Stimulated activated CD8-positive, alpha-beta memory T cell treated with anti-CD3 and anti-CD28 coated beads, Interleukin-2, amount 100 ng/mL, for 48 hours (primary cell): ENCODE measurements around the gene KMT2A.

Experiments used
- DNase-seq, 2 donors: peaks; one replicate each; pipeline ENCODE4 v3.0.0-alpha.2; 2020; ENCODE audit warnings: low read depth in 2 of 2

Gene KMT2A

DNA sequence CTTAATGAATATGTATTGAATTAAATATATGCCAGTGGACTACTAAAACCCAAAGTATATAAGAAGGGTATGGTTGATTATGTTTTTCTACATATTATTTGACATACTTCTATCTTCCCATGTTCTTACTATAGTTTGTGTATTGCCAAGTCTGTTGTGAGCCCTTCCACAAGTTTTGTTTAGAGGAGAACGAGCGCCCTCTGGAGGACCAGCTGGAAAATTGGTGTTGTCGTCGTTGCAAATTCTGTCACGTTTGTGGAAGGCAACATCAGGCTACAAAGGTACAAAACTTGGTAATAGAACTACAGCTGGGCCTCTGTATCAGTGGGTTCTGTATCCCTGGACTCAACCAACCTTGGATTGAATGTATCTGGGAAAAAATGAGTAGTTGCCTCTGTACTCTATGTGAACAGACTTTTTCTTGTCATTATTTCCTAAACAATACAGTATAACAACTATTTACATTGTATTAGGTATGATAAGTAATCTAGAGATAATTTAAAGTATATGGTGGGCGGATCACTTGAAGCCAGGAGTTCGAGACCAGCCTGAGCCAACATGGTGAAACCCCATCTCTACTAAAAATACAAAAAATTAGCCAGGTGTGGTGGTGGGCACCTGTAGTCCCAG is 52.3 kb downstream of the KMT2A start:
- peak; percentile 48 to 59 for DNase-seq

DNA sequence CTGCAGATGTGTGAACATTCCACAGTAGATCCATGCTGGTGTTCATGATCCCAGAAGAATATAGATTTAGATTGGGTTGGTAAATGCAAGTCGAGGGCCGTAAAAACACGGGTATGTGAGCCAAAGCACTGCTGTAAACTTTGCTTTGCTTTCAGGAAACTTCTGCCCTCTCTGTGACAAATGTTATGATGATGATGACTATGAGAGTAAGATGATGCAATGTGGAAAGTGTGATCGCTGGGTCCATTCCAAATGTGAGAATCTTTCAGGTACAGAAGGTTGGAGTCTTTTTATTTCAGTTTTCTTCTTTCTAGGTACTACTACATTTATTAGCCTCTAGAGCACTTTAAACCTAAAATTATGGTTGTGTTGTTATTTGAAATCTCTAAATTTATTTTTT is 54.7 kb downstream of the KMT2A start:
- DNase-seq: no peak

GRCh38 chr11:118497831-118498230 is 61.5 kb downstream of the KMT2A start:
- no peak for DNase-seq

GRCh38 chr11:118503216-118503615 is 66.9 kb downstream of the KMT2A start:
- DNase-seq: no peak

- no peak for DNase-seq
Observed at GRCh38 chr11:118511601-118512000, 75.3 kb downstream of the KMT2A start.

DNA sequence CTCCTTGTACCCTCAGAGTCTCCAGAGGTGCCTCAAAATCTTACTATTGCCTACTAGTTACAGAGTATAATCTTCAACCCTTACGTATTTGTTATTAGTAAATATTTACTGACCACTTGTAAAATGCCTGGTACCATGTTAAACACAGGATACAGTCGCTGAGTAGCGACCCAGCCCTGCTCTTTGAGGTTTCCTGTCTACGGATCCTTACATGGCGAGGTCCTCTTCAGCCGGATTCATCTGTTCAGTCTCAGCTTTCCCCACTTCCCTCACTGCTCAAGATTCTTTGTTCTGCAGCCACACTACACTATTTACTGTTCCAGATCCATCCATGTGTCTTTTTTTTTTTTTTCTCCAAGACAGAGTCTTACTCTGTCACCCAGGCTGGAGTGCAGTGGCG is 77.8 kb downstream of the KMT2A start:
- DNase-seq: no peak

GRCh38 chr11:118519549-118519948 is 83.3 kb downstream of the KMT2A start:
- no peak for DNase-seq

- DNase-seq: no peak
Observed at GRCh38 chr11:118521892-118522311, 85.6 kb downstream of the KMT2A start.

- DNase-seq: no peak
Observed at GRCh38 chr11:118522571-118523072, 86.3 kb downstream of the KMT2A start.

- no peak for DNase-seq
Observed at GRCh38 chr11:118524356-118524755, 88.1 kb downstream of the KMT2A start.

GRCh38 chr11:118524757-118525470 is 88.6 kb downstream of the KMT2A start:
- DNase-seq: no peak

DNA sequence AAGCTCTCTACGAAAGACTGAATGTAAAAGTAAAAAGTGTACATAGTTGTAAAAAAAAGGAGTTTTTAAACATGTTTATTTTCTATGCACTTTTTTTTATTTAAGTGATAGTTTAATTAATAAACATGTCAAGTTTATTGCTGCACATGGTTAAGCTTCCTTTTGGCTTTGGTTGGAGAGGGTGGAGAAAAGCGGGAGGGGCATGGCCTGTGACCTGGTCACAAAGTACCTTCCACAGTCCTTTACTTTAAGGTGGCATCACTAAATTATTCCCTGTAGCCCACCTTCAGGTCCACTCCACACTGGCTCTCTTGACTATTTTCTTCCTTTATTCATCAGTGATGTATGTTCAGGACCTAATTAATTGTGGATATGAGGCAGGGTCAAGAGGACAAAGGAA is 90.4 kb downstream of the KMT2A start:
- DNase-seq: no peak

DNA sequence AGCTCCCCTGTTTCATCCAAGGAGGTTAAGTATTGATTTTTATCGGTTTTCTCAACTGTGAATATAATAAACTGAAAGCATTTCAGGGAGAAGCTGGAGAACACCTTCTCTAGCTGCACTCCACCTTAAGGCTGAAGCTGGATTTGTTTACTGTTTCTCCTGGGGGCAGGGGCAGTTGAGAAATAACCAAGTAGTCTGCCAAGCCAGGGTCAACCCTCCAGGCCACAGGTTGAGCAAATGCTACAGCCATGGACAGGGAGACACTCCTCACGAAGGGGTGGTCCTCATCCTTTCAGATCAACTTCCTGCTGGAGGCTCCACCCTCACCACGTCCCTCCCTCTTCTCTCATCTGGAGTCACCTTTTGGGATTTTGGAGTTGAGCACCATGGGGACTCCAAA is 90.8 kb downstream of the KMT2A start, which contains the start of gene TTC36:
Gene TTC36 (plus strand): TSS at position 366 of the 400 bp plus-strand sequence. CDS start 21 bp downstream, at position 387.
- DNase-seq: no peak

GRCh38 chr11:118528511-118528910 is 92.2 kb downstream of the KMT2A start:
- DNase-seq: no peak

DNA sequence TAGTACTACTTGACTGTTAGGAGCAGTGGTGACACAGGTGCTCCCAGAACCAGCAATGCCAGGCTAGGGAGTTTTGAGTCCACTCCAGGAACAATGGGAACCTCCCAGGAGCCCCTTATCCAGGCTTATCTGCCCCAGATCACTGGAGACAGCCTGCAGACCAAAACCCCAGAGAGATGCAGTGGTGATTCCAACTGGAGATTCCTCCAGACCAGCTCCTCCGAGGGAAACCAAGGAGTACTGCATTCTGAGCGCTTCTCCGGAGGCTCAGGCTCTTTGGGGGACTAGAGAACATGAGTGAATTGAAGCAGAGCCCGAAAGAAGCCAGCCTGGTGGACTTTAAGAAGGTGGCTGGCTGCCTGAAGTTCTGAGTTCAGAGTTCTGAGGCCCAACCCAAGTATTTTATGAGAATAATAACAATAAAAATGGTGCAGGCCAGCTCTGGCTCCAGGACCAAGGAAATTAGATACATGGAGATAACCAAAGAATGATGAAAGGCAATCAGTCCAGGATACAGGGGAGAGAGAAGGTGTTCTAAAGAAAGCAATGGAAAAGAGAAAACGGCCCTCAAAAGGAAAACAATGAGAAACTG is 93.4 kb downstream of the KMT2A start:
- DNase-seq: no peak

- no peak for DNase-seq
Observed at GRCh38 chr11:118530180-118530682, 93.9 kb downstream of the KMT2A start.

DNA sequence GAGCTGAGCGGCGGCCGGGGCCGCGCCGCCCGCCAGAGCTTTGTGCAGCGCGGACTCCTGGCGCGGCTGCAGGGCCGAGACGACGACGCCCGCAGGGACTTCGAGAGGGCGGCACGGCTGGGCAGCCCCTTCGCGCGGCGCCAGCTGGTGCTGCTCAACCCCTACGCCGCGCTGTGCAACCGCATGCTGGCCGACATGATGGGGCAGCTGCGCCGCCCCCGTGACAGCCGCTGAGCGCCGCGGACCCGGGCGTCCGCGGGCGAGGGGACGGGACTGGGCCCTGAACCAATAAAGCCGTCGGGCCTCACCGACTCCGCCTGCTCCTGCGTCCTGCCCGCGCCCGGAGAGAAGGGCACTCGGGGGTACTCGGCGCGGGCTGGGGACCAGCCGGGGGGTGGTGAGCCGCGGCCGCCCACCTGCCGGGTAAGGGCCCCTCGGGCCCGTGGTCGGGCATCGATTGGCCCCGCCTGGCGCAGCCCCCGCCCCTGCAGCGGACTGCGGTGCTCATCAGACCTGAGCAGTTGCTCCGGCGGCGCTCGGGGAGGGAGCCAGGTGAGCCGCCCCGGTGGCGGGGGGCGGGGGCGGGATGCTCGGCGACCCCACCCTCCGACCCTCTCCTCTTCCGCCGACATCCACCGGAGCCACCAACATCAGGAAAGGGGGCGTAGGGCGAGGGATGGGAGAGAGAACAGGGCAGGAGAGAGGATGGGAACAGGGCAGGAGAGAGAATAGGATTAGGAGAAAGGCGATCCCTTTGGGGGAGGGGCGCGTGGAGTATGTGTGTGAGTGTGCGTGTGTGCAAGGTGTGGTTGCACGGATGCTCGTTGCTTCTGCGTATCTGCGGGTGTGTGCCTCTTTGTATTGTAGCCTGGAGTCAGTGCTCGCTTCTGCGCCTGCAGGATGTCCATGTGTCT is 94.6 kb downstream of the KMT2A start, which contains the start of gene TMEM25:
Gene TMEM25 (plus strand): TSS at position 510 of the 914 bp plus-strand sequence. CDS start 610 bp downstream, outside the sequence.
- peak; percentile 66 to 68 for DNase-seq

GRCh38 chr11:118531597-118532084 is 95.3 kb downstream of the KMT2A start:
- no peak for DNase-seq

- no peak for DNase-seq
Observed at GRCh38 chr11:118532091-118532490, 95.8 kb downstream of the KMT2A start.

DNA sequence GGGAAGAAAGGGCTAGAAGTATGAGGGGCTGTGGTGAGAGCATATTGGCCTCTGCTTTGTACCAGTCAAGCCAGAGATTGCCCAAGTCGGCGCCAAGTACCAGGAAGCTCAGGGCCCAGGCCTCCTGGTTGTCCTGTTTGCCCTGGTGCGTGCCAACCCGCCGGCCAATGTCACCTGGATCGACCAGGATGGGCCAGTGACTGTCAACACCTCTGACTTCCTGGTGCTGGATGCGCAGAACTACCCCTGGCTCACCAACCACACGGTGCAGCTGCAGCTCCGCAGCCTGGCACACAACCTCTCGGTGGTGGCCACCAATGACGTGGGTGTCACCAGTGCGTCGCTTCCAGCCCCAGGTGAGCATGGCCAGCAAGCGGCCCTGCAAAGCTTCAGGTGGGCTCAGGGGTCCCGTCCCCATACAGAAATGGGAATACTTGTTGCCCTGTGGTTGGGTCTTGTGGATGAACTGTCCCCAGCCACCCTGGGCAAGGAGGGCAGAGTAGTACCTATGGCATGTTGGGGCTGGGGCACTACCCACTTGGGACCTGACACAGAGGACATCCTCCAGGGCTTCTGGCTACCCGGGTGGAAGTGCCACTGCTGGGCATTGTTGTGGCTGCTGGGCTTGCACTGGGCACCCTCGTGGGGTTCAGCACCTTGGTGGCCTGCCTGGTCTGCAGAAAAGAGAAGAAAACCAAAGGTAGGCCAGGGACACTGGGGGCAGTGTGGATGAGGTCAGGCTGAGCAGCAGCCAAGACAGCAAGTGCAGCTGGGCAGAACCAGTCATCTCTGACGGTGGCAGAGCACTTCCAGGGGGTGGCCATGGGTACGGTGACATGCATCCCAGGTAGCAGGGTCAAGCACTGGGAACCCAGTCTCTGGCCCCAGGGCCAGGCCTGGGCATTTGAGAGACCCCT is 96.8 kb downstream of the KMT2A start:
- DNase-seq: no peak
